GF-D8 (cell line): ENCODE data around the gene SPINT1.

Experiments
- DNase-seq: peaks from one replicate; lab custom pipeline; 2025; lab: John Stamatoyannopoulos, UW

The SPINT1 gene, protein sequence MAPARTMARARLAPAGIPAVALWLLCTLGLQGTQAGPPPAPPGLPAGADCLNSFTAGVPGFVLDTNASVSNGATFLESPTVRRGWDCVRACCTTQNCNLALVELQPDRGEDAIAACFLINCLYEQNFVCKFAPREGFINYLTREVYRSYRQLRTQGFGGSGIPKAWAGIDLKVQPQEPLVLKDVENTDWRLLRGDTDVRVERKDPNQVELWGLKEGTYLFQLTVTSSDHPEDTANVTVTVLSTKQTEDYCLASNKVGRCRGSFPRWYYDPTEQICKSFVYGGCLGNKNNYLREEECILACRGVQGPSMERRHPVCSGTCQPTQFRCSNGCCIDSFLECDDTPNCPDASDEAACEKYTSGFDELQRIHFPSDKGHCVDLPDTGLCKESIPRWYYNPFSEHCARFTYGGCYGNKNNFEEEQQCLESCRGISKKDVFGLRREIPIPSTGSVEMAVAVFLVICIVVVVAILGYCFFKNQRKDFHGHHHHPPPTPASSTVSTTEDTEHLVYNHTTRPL

DNA sequence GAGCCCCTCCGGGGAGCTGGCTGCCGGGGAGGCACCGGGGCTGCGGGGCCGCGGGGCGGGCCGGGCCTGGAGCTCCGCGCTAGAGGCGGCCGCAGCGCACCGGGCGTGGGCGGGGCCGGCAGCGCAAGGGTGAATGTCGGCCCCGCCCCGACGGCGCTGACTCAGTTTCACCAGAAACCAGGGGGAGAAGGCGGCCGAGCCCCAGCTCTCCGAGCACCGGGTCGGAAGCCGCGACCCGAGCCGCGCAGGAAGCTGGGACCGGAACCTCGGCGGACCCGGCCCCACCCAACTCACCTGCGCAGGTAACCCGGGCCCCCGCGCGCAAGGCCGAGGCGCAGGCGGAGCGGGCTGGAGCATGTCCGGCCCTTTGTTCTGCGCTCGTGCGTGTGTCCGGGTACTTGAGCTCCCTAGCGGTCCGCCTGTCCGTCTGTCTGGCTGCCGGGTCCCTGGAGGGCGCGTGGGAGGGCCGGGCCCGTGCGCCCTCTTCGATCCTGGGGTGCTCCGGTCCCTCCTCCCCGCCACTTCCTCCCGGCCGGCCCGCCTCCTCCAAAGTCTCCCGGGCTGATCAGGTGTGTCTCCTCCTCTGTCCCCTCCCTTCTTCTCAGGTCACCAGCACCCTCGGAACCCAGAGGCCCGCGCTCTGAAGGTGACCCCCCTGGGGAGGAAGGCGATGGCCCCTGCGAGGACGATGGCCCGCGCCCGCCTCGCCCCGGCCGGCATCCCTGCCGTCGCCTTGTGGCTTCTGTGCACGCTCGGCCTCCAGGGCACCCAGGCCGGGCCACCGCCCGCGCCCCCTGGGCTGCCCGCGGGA, at the start of gene SPINT1:
Gene SPINT1, plus strand, starts transcription at position 164 of the 811 bp plus-strand sequence. Its CDS starts 507 bp downstream, at position 671.
- no peak for DNase-seq

DNA sequence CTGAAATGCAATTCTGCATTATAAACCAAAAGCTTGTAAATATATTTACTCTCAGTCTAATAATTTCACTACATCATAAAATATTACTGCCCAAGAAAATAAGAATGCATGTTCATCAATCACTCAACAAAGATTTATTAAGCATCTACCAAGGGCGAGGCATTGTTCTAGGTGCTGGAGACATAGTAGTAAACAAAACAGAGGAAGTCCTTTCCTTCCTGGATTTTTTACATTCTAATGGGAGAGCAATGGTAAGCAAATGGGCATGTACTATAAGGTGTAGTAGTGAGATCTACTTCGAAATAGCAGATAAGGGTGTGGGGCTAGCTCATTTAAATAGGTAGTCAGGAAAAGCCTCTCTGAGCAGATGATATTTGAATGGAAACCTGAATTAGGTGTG, 47.8 kb upstream of the SPINT1 start:
- DNase-seq, result no peak

DNA sequence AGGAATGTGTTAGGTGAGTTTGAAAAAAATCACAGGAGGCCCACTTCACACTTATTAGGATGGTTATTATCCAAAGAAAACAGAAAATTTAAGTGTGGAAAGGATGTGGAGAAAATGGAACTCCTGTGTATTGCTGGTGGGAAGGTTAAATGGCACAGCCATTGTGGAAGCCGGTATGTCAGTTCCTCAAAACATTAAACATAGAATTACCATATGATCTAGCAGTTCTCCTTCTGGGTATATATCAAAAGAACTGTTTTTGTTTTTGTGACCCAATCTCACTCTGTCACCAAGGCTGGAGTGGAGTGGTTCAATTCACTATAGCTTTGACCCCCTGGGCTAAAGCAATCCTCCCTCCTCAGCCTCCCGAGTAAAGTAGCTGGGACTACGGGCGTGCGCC, 47.3 kb upstream of the SPINT1 start:
- no peak for DNase-seq

DNA sequence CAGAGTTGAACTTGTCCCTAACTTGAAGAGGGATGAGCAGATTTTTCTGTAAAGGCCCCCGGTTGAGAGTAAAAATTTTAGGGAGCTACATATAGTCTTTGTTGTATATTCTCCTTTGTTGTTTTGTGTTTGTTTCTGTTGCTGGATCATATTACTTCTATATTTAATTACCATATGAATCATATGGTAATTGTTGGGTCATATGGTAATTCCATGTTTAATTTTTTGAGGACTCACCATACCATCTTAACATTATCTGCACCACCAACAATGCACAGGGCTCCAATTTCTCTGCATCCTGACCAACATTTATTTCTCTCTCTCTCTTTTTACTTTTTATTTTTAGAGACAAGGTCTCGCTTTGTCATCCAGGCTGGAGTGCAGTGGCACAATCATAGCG, 44.3 kb upstream of the SPINT1 start:
- no peak for DNase-seq

DNA sequence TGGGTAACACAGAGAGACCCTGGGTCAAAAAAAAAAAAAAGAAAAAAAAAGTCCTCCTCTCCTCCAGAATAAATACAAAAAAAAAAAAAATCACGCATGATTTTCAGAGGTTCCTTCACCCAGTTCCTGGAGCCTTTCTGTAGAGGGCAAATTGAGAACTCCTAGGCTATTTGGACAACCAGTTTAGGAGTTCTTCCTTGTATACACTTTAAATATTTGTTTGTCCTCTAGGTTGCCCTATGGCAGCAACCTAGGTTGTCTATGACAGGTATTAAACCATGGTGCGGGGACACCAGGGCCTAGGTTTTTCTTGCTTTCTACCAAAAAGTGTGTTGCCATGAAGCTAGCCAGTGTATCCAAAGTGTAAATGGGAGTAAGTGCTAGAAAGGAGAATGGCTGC, 40.8 kb upstream of the SPINT1 start:
- DNase-seq, result no peak

DNA sequence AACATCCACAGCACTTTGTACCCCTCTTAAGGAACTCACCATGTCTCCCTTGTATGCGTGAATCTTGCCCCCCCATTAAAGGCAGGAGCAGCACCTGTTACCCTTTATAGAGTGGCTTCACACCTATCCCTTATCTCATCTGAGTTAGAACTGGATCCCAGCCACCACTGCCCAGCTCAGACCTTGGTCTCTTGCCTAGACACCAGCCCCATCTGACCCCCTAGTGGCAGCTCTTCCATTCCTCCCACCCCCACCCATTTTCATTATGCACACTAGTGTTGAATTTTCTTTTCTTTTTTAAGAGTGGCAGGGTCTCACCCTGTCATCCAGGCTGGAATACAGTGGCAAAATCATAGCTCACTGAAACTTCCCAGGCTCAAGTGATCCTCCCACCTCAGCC, 40.2 kb upstream of the SPINT1 start:
- no peak for DNase-seq

DNA sequence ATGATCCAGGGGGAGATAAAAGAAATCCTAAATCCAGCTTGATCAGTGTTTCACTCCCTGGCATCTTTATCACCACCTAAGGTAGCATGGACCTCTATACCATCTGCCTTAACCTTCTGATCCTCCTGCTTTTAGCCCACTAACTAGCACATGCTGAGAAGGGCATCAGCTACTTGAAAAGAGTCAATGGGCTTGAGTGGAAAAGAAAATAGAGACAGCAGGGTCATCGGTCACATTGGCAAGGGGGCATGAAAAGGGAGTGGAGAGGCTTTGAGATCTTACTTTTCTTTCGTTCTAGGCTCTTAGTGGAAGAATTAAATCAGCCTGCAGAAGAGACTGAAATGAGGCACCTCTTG, 37.2 kb upstream of the SPINT1 start:
- DNase-seq, result no peak

DNA sequence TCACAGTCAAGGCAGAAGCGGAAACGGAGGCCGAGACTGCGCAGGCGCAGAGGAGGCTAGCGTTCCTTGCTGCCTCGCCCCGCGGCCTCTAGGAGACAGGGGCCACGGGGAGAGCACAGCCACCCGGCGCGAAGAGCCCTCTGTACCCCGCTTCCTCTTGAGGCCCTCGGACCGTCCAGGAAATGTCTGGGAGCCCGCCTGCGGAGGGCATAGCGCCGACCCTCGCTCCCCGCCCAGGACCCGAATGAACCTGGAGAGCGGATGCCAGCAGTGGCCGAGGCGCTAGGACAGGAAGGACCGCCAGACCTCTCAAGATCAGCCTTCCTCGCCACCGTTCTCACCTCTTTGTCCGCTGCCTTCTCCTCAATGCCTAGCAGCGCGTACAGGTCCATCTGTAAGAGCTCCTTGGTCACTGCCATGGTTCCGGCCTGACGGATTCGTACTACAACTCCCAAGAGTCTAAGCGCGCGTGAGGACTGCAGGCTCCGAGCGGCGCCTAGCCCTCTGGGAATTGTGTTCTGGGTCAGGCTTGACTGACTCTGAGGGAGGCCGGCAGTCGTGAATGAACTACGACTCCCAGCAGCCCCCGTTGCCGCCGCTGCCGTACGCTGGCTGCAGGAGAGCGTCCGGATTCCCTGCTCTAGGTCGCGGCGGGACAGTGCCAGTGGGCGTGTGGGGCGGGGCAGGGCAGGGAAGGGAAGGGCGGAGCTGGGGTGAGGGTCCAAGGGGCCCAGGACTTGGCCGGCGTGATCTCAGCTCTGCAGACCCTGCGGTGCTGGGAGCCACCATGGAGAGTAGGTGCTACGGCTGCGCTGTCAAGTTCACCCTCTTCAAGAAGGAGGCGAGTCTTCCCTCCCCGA, 36.6 kb upstream of the SPINT1 start, which contains the start of the genes DNAJC17 and ZFYVE19:
Gene DNAJC17, minus strand, starts transcription at position 446 of the 860 bp plus-strand sequence. Its CDS starts 27 bp downstream, at position 419.
Gene ZFYVE19, plus strand, starts transcription at position 62 of the 860 bp plus-strand sequence. Its CDS starts 501 bp downstream, at position 563.
- DNase-seq, result peak; percentile 76

DNA sequence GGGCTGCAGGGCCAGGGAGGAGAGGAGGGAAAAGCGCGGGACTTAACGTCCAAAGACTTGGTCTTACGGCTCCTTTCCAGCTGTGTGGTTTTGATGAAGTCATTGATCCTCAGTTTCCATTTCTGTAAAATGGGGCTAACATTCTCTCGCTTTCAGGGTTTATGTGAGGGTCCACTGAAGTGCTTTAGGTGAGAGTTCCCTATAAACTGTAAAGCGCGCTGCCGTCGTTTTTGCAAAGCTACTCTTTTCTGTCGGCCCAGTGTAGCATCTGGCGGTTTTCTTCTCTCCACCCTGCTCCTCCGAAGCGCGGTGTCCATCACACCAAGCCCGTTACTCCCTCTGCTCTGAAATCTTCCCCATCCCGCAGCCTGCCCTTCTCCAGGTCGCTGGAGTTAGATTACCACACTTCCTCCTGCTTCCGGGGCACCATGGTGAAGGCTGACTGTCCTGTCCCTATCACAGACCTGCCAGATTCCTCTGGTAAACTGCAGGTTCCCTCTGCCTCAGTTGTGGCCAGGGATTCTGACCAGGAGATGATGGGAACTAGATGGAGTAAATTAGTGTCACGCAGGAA, 35.9 kb upstream of the SPINT1 start:
- no peak for DNase-seq

DNA sequence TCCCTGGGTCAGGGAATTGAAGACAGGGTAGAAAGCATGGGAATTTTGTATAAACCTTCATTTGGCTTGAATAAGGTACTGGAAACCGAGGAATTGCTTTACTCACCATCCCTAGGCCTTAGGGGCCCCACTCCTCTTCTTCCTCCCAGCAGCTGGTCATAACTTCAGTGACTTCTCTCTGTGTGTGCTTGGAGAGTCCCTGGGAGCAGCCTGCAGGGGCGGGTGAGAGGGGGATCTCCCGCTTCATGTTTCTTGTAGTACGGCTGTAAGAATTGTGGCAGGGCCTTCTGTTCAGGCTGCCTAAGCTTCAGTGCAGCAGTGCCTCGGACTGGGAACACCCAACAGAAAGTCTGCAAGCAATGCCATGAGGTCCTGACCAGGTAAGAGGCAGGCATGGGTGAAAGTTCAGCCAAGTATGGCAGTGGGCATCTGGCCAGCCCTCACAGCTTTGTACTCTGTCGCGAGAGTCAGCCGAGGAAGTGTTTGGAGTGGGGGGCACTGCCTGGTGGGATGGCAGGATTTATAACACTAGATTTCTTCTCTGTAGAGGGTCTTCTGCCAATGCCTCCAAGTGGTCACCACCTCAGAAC, 34.9 kb upstream of the SPINT1 start:
- DNase-seq, result no peak

DNA sequence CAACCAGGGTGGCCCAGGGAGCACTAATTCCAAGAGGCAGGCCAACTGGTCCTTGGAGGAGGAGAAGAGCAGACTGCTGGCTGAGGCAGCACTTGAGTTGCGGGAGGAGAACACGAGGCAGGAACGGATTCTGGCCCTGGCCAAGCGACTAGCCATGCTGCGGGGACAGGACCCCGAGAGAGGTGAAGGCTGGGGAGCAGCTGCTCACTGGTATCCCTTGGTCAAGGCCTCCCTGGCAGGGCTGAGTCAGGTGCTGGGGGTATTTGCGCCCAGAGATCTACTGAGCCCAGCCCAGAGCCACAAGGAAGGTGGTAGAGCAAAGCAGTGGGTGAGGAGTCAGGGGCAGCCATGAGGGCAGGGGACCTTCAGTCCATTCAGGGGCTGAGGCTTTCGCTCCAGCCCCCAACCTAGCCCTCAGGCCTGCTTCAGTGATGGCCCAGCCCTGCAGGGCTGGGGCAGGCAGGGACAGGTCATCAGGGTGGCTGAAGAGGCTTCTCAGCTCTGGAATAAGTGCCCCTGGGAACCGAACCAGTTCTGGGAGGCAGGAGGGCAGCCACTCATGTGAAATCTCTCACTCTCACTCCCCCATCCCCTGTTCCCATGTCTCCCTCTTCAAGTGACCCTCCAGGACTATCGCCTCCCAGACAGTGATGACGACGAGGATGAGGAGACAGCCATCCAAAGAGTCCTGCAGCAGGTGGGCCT, 31.0 kb upstream of the SPINT1 start:
- no peak for DNase-seq

DNA sequence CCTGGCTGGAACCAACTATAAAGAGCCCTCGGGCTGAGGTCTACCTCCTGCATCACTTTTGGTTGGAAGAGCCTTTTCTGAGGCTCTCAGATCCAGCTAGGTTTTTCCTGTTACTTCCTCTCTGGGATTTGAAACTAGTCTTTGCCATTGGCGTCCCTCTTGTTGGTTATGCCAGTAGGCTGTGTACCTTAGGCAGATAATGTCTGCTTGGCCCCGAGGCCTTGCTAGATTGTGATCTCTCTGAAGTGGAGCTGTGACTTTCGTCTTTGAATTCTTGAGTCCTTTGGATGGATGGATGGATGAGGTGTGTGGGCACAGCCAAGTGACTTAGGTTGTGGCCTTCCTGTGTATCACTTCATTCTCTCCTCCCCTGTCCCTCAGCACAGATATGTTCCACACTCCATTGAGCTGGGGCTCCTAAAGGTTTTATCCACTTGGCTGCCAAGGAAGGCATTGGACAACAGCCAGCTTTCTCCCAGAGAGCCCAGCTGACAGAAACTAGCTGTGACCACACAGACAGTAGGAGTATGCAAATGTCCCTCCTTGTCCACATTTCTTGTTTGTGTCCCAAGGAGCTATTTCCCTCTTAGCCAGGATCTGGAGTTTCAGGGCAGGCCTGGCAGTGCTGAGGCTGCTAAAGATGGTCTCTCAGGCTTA, 28.7 kb upstream of the SPINT1 start:
- DNase-seq, result no peak

DNA sequence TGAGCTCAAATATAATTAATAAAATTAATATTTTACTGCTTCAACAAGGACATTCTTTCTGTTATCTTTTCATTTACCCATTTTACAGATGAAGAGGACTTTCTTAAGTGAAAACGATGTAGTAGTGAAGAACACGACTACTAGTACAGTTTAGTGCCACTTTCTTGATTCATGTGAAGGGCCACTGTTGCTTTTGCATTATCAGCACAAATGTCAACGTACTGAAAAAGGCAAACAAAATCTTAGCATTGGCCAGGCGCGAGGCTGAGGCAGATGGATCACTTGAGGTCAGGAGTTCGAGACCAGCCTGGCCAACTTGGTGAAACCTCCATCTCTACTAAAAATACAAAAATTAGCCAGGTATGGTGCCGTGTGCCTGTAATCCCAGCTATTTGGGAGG, 24.8 kb upstream of the SPINT1 start:
- no peak for DNase-seq

DNA sequence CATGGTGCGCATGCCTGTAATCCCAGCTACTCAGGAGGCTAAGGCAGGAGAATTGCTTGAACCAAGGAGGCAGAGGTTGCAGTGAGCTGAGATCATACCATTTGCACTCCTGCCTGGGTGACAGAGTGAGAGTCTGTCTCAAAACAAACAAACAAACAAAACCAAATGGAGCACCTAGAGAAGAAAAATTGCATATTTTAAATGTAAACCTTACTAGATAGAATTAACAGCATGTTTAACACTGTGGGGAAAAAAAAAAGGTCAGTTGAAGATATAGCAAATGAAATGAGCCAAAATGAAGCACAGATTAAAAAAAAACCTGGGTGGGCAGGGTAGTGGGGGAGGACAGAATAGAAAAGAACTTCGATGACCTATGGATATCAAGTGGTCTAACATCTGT, 22.7 kb upstream of the SPINT1 start:
- no peak for DNase-seq

DNA sequence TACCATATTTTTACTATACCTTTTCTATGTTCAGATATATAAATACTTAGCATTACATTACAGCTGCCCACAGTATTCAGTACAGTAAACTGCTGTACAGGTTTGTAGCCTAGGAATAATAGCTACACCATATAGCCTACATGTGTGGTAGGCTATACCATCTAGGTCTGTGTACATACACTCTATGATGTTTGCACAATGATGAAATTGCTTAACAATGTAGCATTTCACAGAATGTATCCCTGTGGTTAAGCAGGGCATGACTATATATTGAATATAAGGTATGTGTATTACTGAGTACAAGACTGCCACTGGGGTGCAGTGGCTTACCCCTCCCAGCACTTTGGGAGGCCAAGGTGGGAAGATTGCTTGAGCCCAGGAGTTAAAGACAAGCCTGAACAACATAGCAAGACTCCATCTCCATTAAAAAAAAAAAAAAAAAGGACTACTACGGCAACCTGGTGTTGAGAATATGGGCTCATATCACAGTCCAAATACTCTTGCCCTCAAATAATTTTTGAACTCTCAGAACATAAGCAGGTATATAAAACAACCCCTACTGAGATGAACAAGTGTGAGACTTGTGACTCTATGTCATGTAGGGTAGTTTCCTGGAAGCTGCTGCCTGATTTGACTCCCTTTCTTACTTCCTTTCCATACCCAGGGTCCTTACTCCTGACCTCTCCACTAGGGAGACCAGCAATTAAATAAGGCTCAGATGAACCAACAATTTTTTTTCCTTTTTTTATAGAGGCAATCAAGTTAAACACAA, 20.1 kb upstream of the SPINT1 start:
- no peak for DNase-seq

DNA sequence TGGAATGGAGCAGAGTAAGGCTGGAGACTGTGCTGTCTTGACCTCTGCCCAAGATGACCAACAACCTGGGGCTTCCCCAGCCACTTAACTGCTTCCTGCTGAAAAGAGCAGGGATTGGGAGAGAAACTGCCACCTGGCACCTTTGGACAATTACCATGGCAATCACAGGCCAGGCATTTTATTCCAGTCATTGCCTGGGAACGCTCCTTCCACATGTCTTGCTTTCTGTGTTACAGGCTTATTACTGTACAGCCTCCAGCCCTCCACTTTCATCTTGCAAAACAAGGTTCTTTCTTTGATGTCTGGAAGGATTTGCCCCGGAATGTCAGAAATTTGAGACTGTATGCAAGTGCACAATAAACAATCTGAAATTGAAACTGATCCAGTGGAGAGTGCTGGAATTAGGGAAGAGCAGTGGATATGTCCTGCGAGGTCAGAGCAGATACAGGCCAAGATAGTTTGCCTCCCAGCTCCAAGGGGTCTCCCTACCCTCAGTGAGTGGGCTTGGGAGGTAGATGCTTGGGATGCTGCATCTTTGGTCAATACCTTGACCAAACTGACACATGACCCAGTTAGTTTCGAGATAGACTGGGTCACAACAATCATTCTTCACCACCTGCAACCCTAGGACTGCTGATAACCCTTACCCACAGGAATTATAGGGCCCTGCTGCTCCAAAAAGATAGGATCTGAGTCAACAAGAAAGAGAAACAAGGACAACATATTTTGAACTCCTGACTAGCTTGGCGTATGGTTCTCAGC, 18.0 kb upstream of the SPINT1 start:
- DNase-seq, result no peak

DNA sequence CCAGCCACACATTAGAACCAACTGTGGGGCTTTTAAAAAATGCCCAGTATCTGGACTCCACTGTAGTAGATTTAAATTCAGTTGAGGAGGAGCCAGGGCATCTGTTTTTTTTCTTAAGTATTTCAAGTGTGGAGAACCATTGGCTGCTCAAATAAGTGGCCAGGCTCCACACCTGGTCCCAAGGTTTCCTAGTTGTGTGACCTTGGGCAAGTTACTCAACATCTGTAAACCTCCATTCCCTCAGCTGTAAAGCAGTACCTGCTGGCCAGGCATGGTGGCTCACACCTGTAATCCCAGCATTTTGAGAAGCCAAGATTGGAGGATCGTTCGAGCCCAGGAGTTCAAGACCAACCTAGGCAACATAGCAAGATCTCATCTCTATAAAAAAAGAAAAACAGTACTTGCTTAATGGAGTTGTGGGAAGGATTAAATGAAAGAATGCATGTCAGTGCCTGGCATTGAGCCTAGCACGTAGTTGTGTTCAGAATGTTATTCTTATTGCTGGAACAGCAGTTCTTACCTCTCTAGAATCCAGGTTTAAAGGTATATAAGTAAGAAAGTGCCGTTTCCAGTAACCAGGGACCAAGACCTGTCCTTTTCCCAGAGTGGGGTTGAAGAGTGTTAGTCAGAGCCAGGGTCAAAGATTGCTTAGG, 17.3 kb upstream of the SPINT1 start:
- no peak for DNase-seq
